Glutamatergic neuron (in vitro differentiated cells): ENCODE data around the gene TREM2. TPM values are rescaled to one million over a fixed set of nuclear protein-coding genes. Genes with fewer than 3 reads are reported as not detected.

Source experiments
- DNase-seq: peaks from one replicate; pipeline ENCODE4 v3.0.0; 2022
- H3K27ac Mint-ChIP-seq: one replicate; pipeline ENCODE4 v1.8.0; 2020; ENCODE audit warnings: mild to moderate bottlenecking, mixed read lengths, inconsistent platforms; ENCODE audit not compliant: unreplicated experiment
- H3K27me3 Mint-ChIP-seq: one replicate; pipeline ENCODE4 v1.8.0; 2020; ENCODE audit warnings: mild to moderate bottlenecking, moderate library complexity, mixed read lengths, inconsistent platforms; ENCODE audit not compliant: unreplicated experiment
- H3K36me3 Mint-ChIP-seq: one replicate; pipeline ENCODE4 v1.8.0; 2020; ENCODE audit warnings: mild to moderate bottlenecking, mixed read lengths, inconsistent platforms; ENCODE audit not compliant: unreplicated experiment
- H3K4me1 Mint-ChIP-seq: one replicate; pipeline ENCODE4 v1.8.0; 2020; ENCODE audit warnings: mild to moderate bottlenecking, low read depth, mixed read lengths, inconsistent platforms; ENCODE audit not compliant: unreplicated experiment
- H3K4me3 Mint-ChIP-seq: one replicate; pipeline ENCODE4 v1.8.0; 2020; ENCODE audit warnings: mild to moderate bottlenecking, mixed read lengths, inconsistent platforms; ENCODE audit not compliant: unreplicated experiment
- H3K9me3 Mint-ChIP-seq: one replicate; pipeline ENCODE4 v1.8.0; 2020; ENCODE audit warnings: mild to moderate bottlenecking, moderate library complexity, mixed read lengths, inconsistent platforms; ENCODE audit not compliant: unreplicated experiment
- CTCF ChIP-seq: fragments of 200-600 bp; sonication (generic); IDR thresholded peaks from one replicate; pipeline ENCODE4 v1.5.0; 2021; ENCODE audit not compliant: partially characterized antibody, unreplicated experiment
- total RNA-seq: library from RNA; stranded (reverse); fragmentation: NEBNext Ultra II Directional; extraction: Animal tissue kit (Norgen Biotek cat#: 25700); gene quantifications from one replicate; pipeline ENCODE4 v1.2.1, GENCODE V29; 2021; ENCODE audit not compliant: unreplicated experiment

The TREM2 gene
- total RNA-seq, 1 donor from 2014 or later = not detected

DNA sequence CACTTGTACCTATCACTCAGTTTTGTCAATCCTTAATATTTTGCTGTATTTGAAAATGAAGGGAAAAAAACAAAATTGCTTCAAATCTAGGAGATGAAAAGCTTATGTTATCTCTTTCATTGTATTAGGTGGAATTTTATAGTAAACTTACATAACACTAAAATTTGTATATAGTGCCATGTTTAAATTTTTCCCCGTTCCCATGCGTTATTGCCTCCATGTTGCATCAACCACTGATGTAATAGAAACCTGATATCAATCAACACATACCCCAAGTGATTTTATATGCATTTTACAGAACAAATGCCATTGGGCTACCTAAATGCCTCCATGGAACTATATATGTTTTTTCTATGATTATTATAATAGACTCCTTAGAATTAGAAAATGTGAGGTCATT lies 14.8 kb upstream of the TREM2 start:
- no peak overlapping the region for H3K4me3 Mint-ChIP-seq
- H3K27me3 Mint-ChIP-seq = peaks cover 5% of the 10 kb centered on the region
- DNase-seq = no peak
- no peaks in the 10 kb centered on the region for H3K4me1 Mint-ChIP-seq
- peaks cover under 1% of the 10 kb centered on the region for H3K9me3 Mint-ChIP-seq
- no peaks in the 10 kb centered on the region for H3K36me3 Mint-ChIP-seq
- no peak for TF ChIP-seq CTCF
- H3K27ac Mint-ChIP-seq = no peak overlapping the region

GRCh38 chr6:41177287-41177686 lies 14.4 kb upstream of the TREM2 start:
- TF ChIP-seq CTCF = no peak
- Mint-ChIP-seq H3K4me1 (no peaks in the 10 kb centered on the region), H3K27me3 (peaks cover 5% of the 10 kb centered on the region), H3K9me3 (no peaks in the 10 kb centered on the region), H3K4me3 (no peak overlapping the region), H3K27ac (no peak overlapping the region), H3K36me3 (no peaks in the 10 kb centered on the region)
- no peak for DNase-seq

DNA sequence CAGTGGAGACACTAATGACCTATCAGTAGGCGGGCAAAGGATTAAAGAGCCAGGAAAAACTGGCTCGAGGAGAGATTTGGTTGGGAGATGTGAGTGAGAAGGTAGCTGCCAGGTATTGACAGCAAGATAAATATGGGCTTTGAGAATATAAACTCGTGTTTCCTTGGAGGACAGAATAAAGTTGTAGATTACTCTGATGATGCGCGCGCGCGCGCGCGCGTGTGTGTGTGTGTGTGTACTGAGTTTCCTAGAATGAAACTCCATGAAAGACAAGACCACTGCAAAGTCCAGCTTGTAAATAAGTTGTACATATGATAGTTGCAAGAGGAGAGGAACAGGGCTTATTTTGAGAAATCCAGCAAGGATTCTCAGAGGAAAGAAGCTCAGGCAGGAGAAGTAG lies 13.3 kb upstream of the TREM2 start:
- DNase-seq = no peak
- Mint-ChIP-seq H3K27ac (no peak overlapping the region), H3K4me3 (no peak overlapping the region), H3K4me1 (no peaks in the 10 kb centered on the region), H3K9me3 (no peaks in the 10 kb centered on the region), H3K36me3 (no peaks in the 10 kb centered on the region), H3K27me3 (peaks cover 5% of the 10 kb centered on the region)
- TF ChIP-seq CTCF = no peak

DNA sequence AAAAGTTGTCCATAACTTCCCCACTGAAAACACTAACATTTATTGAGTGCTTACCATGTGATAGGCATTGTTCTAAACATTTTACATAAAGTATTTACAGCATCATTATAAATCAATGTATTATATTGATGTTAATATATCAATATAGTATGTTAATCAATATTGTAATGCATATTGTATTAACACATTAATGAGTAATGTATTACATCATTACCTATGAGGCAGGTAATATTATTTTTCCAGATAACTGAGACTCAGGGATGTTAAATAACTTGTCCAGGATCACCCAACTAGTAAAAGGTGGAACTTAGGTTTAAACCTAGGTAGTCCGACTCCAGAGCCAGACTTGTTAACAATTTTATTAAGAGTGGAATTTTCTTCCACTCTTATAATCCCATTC lies 12.2 kb upstream of the TREM2 start:
- H3K27me3 Mint-ChIP-seq = peaks cover 2% of the 10 kb centered on the region
- H3K9me3 Mint-ChIP-seq = no peaks in the 10 kb centered on the region
- H3K4me1 Mint-ChIP-seq = no peaks in the 10 kb centered on the region
- H3K27ac Mint-ChIP-seq = no peak overlapping the region
- no peaks in the 10 kb centered on the region for H3K36me3 Mint-ChIP-seq
- no peak overlapping the region for H3K4me3 Mint-ChIP-seq
- TF ChIP-seq CTCF = no peak
- DNase-seq = no peak

- H3K4me1 Mint-ChIP-seq = no peaks in the 10 kb centered on the region
- no peaks in the 10 kb centered on the region for H3K9me3 Mint-ChIP-seq
- no peak overlapping the region for H3K27ac Mint-ChIP-seq
- no peak overlapping the region for H3K4me3 Mint-ChIP-seq
- DNase-seq = no peak
- TF ChIP-seq CTCF = no peak
- no peaks in the 10 kb centered on the region for H3K36me3 Mint-ChIP-seq
- peaks cover 2% of the 10 kb centered on the region for H3K27me3 Mint-ChIP-seq
These were observed 11.7 kb upstream of the TREM2 start for GRCh38 chr6:41174610-41175009.
